Measurements from ENCODE around the gene SLC6A17. TPM values are rescaled to one million over a fixed set of nuclear protein-coding genes. Genes with fewer than 3 reads are reported as not detected.

The SLC6A17 gene
- total RNA-seq, 4 donors from 2014 or later, result 0.06 to 0.19 (median 0.12) TPM; not detected in 1

GRCh38 chr1:110170766-110171733, 20.8 kb downstream of the SLC6A17 start:
- no peak for ATAC-seq (ENCODE audit: low FRiP score)
- DNase-seq (ENCODE audit: low spot score), result no peak
- TF ChIP-seq CTCF (IDR thresholded peaks at IDR 0.05), result no peak

- DNase-seq (ENCODE audit: low spot score) (no peak), ATAC-seq (ENCODE audit: low FRiP score) (no peak)
- TF ChIP-seq CTCF (IDR thresholded peaks at IDR 0.05), result no peak
These were observed 21.7 kb downstream of the SLC6A17 start for GRCh38 chr1:110172001-110172400.

- no peak for DNase-seq (ENCODE audit: low spot score)
- no peak for TF ChIP-seq CTCF (IDR thresholded peaks at IDR 0.05)
- ATAC-seq (ENCODE audit: low FRiP score), result no peak
These were observed 23.3 kb downstream of the SLC6A17 start for GRCh38 chr1:110173466-110174105.

GRCh38 chr1:110174961-110175360, 24.7 kb downstream of the SLC6A17 start:
- ATAC-seq (ENCODE audit: low FRiP score) (no peak), DNase-seq (ENCODE audit: low spot score) (no peak)
- TF ChIP-seq CTCF (IDR thresholded peaks at IDR 0.05), result no peak

GRCh38 chr1:110176299-110176956, 26.1 kb downstream of the SLC6A17 start:
- DNase-seq (ENCODE audit: low spot score), result no peak
- no peak for TF ChIP-seq CTCF (IDR thresholded peaks at IDR 0.05)
- ATAC-seq (ENCODE audit: low FRiP score), result no peak

GRCh38 chr1:110177775-110178174, 27.5 kb downstream of the SLC6A17 start:
- TF ChIP-seq CTCF (IDR thresholded peaks at IDR 0.05), result no peak
- ATAC-seq (ENCODE audit: low FRiP score) (no peak), DNase-seq (ENCODE audit: low spot score) (no peak)
